NCI-H510A (cell line): Measurements from ENCODE around the gene ATRX.
"Not testable (repeated sequence)": the region's sequence is repeated elsewhere in the genome, so short reads cannot be mapped to it uniquely, and the experiment has no call there.

Experiments used
- DNase-seq: peaks from one replicate; lab custom pipeline; 2025; lab: John Stamatoyannopoulos, UW

Gene ATRX, protein sequence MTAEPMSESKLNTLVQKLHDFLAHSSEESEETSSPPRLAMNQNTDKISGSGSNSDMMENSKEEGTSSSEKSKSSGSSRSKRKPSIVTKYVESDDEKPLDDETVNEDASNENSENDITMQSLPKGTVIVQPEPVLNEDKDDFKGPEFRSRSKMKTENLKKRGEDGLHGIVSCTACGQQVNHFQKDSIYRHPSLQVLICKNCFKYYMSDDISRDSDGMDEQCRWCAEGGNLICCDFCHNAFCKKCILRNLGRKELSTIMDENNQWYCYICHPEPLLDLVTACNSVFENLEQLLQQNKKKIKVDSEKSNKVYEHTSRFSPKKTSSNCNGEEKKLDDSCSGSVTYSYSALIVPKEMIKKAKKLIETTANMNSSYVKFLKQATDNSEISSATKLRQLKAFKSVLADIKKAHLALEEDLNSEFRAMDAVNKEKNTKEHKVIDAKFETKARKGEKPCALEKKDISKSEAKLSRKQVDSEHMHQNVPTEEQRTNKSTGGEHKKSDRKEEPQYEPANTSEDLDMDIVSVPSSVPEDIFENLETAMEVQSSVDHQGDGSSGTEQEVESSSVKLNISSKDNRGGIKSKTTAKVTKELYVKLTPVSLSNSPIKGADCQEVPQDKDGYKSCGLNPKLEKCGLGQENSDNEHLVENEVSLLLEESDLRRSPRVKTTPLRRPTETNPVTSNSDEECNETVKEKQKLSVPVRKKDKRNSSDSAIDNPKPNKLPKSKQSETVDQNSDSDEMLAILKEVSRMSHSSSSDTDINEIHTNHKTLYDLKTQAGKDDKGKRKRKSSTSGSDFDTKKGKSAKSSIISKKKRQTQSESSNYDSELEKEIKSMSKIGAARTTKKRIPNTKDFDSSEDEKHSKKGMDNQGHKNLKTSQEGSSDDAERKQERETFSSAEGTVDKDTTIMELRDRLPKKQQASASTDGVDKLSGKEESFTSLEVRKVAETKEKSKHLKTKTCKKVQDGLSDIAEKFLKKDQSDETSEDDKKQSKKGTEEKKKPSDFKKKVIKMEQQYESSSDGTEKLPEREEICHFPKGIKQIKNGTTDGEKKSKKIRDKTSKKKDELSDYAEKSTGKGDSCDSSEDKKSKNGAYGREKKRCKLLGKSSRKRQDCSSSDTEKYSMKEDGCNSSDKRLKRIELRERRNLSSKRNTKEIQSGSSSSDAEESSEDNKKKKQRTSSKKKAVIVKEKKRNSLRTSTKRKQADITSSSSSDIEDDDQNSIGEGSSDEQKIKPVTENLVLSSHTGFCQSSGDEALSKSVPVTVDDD (N-terminal part only)

DNA sequence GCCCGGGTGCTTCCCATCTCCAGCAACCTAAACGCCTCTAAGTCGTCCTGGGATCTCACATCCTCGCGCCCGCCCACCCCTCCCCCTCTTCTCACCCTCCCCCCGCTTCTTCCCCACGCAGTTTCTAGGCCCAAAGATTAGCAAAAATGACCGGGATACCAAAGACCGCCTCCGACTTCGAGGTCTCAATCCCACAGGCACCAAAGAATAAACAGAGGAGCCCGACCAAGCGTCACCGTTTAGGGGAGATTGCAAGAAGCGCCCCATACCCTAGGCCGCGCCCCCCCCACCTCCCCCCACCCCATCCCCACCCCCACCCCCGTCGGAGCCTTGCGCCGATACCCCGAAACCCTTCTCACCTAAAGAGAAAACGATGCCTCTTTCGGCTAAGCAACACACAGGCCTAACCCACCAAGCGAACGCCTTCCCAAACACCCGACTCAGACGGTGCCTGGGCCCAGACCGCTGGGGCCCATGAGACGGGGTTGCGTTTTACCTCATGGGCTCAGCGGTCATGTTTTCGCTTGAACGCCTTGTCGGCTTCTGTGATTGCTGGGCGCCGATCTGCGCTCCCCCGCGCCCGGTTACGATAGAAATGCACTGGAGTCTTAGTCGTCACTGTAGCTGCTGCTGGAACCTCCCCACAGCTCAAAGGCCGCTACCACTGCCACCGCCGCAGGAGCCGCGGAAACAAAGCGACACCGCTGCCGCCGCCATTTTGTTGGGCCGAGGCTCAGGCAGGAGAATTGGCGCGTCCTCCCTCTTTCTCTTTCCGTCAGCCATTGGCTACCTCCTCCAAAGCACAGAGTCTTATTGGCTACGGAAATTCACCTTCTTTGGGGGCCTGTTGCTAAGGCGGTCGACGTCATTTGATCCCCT lies at the start of gene ATRX:
Gene ATRX, minus strand, starts transcription at position 731 of the 879 bp plus-strand sequence. Its CDS starts 215 bp downstream, at position 516.
- peak; percentile 70 for DNase-seq

DNA sequence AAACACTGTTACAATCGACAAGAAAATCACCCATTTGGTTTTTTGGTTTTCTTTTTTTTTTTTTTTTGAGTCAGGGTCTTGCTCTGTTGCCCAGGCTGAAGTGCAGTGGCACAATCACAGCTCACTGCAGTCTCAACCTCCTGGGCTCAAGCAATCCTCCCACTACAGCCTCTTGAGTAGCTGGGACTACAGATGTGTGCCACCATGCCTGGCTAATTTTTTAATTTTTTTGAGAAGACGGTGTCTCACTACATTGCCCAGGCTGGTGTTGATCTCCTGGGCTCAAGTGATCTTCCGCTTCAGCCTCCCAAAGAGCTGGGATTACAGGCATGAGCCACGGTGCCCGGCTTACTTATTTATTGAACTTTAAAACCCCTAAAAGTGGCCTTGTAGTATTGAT lies 45.5 kb upstream of the ATRX start:
- DNase-seq, result not testable (repeated sequence)

DNA sequence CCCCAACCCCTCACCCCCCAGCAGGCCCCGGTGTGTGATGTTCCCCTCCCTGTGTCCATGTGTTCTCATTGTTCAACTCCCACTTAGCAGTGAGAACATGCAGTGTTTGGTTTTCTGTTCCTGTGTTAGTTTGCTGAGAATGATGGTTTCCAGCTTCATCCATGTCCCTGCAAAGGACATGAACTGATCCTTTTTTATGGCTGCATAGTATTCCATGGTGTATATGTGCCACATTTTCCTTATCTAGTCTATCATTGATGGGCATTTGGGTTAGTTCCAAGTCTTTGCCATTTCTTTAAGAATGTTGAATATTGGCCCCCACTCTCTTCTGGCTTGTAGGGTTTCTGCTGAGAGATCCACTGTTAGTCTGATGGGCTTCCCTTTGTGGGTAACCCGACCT lies 36.0 kb upstream of the ATRX start:
- DNase-seq, result not testable (repeated sequence)

DNA sequence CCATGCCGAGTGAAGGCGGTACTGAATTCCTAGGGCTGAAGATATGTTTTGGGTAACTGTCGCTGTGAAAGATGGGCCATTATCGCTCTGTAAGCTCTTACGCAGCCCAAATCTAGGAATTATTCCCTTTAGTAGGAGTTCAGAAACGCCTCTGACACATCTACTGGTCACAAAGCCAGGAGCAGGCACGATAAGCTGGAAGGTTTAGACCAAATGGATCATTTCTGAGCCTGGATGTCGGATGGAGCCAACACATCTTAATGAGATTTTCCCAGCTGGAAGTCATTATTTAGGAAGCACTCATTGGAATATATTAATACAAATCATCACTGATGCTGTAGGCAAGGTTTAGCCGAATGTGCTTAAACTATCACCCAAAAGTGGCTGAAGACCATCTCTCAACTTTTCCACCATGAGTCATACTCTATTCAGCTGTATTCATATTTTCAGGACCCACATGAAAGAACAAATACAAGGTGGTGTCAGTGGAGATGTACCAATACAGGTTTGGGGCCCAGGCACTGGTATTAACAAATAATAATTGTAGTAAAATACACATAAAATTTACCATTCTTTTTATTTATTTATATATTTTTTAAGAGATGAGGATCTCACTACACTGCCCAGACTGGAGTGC lies 34.2 kb upstream of the ATRX start:
- no peak for DNase-seq

DNA sequence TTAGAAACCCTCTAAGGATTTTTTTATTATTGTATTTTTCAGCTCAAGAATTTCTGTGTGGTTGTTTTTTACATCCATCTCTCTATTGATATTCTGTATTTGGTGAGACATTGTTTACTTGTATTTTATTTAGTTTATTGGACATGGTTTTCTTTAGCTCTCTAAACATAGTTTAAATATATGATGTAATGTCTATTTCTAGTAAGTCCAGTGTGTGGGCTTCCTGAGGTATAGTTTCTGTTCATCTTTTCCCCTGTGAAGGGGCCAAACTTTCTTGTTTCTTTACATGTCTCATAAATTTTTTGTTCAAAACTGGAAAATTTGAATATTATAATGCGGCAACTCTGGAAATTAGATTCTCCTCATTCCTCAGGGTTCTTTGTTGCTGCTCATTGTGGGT lies 28.2 kb upstream of the ATRX start:
- no peak for DNase-seq

DNA sequence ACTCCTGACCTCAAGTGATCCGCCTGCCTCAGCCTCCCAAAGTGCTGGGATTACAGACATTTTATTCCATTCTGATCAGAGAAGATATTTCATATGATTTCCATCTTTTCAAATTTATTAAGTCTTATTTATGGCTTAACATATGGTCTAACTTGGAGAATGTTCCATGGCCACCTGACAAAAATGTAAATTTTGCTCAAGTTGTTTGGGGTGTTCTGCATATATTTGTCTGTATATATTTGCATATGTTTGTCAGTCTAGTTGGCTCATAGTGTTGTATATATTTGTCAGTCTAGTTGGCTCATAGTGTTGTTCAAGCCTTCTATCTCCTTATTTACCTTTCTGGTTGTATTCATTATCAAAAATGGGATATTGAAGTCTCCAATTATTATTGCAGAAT lies 16.2 kb upstream of the ATRX start:
- no peak for DNase-seq

DNA sequence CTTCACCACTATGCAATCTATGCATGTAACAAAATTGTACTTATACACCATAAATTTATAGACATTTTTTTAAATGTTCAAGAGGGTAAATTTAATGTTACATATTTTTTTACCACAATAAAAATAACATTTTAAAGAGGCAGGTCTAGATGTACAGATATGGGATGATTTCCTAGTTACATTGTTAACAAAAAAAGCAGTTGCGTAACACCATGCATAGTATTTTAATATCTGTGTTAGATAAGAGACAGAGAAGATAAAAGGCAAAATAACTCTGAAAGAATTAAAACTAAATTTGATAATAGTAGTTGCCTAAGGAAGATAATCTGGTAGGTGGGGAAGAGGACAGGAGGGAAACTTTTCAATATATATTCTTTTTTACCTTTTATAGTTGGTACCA lies 9.1 kb upstream of the ATRX start:
- DNase-seq, result no peak

DNA sequence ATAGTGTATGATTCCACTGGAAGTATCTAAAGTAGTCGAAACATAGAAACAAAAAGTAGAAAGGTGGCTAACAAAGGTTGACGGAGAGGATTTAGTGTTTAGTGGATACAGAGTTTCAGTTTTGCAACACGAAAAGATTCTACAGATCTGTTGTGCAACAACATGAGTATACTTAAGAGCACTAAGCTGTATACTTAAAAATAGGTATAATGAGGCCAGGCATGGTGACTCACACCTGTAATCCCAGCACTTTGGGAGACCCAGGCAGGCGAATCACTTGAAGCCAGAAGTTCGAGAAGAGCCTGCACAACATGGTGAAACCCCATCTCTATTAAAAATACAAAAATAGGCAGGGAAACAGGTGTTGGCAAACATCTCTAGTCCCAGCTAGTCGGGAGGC lies 7.9 kb upstream of the ATRX start:
- DNase-seq, result no peak

DNA sequence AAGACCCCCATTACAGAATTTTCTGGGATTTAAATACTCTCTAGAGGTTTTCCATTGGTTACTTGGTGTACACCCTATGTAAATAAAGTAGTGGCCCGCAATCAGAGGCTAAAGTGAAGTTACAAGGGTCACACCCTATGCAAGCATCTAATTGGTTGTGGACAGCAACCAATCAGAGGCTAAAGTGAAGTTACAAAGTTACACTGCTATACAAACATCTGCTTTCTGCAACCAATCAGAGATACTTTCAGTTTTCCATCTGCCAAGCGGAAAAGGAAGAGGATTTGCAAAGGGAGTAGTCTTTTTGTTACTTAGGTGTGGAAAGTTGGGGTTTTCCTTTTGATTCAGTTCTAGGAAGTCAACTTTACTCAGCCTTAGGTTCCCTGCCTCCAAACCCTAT lies 2.0 kb upstream of the ATRX start:
- DNase-seq, result no peak

DNA sequence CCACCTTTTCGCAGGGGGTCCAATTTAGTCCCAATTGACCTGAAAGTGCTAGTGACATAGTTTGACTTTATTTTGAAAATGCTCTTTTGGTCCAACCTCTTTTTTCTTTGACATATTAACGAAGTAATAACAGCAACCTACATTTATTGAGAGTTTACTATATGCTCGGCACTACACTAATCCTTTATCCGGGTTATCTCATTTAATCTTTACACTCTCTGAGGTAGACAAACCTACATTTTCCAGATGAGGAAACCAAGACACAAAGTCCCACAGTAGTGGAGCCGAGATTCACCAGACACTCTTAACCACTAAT lies 307 bp upstream of the ATRX start:
- no peak for DNase-seq

DNA sequence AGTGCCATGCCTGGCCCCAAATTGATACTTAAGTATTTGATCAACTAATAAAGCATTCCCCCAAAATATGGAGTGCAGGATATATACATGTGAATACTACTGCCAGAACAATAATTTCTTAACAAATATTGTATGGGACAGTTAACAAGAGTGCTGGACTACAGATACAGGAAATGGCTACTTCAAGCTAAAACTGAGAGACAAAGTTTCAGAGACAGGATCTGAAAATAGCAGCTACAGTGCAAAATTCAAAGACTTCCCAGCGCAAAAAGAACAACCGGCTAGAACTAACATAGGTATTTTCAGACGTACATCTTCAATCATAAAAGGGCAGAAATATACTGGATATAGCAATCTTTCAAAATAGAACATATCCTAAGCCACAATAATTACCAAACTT lies 6.3 kb downstream of the ATRX start:
- no peak for DNase-seq

DNA sequence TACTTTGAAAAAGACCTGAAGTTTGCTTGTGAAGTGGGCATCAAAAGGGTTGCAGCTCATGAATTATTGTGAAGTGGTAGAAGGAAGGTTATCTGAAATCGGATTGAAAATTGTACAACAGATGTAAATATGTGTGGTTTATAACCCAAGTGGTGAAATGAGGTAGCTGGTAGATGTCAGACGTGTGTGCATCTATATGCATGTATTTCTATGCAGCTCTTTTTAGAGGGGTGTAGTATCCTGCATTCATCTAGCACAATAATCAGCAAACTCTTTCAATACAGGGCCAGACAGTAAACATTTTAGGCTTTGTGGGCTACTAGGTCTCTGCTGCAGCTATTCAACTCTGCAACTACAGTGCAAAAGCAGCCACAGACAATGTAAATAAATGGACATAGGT lies 9.4 kb downstream of the ATRX start:
- no peak for DNase-seq

DNA sequence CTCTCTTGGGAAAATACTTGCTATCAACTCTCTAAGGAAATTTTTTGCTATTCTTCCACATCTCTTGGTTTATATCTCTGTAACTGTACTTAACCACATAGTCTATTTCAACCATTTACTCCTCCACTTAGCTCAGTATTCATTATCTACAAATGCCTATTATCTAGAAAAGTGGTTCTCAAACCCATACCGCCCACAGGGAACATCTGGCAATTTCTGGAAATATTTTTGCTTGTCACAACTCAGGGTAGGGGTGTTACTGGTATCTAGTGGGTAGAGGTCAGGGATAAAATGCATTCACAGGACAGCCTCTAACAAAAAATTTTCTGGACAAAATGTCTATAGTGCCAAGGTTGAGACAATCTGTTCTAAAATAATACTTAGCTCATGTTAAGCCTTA lies 14.4 kb downstream of the ATRX start:
- no peak for DNase-seq

DNA sequence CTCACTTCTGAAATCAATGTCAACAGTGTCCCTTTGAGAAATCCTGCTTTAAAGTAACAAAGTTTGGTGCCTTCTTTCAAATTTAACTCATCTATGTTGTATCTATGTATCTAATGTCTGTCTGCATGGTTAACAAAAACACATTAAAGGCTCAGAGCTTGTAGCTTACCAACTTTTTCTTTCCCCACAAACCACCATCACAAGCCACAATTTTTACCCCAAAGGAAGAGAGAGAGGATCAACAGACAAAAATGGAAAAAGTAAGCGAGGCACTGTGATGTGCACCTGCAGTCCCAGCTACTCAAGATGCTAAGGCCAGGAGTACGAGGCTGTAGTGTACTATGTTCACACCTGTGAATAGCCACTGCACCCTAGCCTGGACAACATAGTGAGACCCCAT lies 17.2 kb downstream of the ATRX start:
- no peak for DNase-seq

DNA sequence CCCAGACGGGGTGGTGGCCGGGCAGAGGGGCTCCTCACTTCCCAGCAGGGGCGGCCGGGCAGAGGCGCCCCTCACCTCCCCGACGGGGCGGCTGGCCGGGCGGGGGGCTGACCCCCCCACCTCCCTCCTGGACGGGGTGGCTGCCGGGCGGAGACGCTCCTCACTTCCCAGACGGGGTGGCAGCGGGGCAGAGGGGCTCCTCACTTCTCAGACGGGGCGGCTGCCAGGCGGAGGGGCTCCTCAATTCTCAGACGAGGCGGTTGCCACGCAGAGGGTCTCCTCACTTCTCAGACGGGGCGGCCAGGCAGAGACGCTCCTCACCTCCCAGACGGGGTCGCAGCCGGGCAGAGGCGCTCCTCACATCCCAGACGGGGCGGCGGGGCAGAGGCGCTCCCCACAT lies 19.8 kb downstream of the ATRX start:
- DNase-seq, result not testable (repeated sequence)

DNA sequence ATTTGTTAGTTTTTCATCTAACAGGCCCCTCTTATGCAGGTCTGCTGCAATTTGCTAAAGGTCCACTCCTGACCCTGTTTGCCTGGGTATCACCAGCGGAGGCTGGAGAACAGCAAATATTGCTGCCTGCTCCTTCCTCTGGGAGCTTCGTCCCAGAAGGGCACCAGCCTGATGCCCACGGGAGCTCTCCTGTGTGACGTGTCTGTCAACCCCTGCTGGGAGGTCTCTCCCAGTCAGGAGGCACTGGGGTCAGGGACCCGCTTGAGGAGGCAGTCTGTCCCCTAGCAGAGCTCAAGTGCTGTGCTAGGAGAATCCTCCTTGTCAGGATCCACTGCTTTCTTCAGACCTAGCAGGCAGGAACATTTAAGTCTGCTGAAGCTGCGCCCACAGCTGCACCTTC lies 30.5 kb downstream of the ATRX start:
- DNase-seq, result no peak

DNA sequence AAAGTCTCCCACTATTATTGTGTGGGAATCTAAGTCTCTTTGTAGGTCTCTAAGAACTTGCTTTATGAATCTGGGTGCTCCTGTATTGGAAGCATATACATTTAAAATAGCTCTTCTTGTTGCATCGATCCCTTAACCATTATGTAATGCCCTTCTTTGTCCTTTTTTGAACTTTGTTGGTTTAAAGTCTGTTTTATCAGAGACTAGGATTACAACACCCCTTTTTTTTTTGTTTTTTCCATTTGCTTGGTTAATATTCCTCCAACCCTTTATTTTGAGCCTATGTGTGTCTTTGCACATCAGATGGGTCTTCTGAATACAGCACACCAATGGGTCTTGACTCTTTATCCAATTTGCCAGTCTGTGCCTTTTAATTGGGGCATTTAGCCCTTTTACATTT lies 32.1 kb downstream of the ATRX start:
- DNase-seq, result not testable (repeated sequence)

DNA sequence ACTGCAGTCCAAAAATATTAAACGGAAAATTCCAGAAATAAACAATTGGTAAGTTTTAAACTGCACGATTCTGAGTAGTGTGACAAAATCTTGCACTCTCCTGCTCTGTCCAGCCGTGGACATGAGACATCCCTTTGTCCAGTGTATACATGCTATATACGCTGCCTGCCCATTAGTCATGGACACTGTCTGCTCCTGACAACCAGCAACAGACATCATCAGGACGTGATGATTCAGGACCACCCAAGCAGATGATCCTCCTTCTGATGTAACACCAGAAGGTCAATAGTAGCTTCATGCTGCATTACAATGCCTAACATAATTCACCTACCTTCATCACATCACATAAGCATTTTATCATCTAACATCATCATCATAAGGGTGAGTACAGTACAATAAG lies 36.3 kb downstream of the ATRX start:
- no peak for DNase-seq

DNA sequence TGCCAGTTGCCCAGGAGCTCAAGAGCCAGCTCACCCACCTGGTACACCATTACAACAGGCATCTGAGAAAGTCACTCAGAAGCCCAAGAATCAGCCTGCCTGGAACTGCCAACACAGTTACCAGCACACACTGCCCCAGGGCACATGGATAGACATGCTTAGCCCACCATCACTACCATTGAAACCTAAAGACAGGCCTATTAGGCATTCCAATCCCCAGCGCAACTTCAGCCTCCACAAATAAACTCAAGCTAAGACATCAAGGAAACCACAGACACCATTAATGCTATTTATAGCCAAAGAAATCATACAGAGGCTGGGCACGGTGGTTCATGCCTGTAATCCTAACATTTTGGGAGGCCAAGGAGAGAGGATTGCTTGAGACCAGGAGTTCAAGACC lies 42.3 kb downstream of the ATRX start:
- DNase-seq, result no peak

DNA sequence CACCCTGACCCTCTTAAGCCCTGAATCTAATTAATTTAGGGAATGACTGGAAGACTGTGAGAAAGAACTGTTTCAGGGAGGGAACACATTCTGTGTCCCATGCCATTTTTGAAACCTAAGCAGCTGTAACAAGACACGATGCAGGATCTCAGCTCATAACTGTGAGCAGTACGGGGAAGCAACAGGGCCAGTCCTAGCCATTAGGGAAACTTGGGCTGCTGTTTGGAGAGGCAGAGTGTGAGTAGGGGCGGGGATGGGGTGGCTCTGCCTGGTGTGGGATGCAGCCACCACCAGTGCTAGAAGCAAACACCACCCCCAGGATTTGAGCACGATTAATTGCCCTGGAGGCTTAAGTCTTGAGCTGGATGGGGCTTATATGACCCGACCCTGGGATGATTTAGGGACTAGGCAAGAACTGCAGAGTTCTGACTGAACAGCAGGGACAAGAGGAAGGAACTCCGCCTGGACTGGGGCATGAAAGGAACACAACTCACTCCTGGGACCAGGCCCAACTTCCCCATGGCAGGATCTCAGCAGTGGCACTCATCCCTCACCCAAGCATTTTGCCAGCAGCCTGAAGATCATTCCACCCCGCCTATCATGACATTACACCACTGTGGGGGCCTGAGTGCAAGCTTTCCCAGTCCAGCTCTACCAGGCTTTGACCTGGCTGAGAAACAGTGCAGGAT lies 43.1 kb downstream of the ATRX start:
- DNase-seq, result no peak
